ENCODE measurements around the gene MAP2K5.

MAP2K5 gene

GRCh38 chr15:67678993-67679392 lies 136.5 kb downstream of the MAP2K5 start:
- DNase-seq: no peak

- DNase-seq: peak; percentile 24
These were observed 138.1 kb downstream of the MAP2K5 start for GRCh38 chr15:67680641-67681040.

DNA sequence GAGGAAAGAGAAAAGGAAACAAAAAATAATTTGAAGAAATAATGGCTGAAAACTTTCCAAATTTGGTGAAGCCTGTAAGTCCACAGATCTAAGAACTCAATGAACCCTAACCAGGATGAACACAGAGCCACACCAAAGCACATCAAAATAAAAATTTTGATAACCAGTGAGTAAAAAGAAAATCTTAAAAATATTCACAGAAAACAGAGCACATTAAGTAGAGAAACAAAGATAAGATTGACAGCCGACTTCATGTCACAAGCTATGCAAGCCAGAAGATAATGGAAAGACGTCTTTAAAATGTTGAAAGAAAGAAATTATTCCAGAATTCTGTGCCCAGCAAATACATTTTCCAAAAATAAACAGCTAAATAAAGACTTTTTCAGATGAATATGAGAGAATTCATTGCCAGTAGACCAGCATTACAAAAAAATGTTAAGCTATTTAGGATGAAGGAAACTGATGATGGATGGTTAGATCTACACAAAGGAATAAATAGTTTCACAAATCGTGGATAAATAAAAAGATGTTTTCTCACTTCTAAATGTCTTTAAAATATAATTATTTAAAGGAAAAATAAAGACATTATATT lies 142.6 kb downstream of the MAP2K5 start:
- peak; percentile 52 for DNase-seq

DNA sequence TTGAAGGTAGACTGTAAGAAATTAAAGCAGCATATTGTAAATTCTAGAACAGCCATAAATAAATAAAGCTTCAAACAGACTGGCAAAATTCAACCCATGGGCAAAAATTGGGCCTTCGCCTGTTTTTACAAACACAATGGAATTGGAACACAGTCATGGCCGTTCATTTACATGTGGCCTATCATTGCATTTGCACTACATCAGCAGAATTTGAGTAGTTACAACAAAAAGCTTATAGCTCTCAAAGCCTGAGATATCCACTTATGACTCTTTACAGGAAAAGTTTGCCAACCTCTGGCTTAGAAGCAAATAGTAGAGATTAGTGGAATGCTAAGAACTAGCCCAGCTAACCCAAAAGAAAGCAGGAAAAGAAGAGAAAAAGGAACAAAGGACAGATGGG lies 143.2 kb downstream of the MAP2K5 start:
- no peak for DNase-seq

DNA sequence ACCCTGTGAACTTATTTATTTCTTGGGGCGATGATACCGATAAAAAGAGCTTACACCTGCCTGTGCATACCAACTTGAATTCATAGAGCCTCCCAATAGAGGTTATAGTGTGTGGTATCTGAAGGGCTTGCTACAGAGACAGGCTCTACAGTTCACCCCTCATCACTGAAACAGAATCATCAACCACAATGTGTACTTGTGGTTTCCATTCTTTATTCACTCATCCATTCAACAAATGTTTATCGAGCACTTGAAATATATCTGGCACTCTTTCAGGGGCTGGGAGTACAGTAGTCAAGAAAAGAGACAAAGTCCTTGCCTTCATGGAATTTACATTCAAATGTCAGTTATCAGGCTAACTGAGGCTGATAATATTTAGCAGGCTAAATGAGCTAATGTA lies 148.4 kb downstream of the MAP2K5 start:
- DNase-seq: peak; percentile 59

DNA sequence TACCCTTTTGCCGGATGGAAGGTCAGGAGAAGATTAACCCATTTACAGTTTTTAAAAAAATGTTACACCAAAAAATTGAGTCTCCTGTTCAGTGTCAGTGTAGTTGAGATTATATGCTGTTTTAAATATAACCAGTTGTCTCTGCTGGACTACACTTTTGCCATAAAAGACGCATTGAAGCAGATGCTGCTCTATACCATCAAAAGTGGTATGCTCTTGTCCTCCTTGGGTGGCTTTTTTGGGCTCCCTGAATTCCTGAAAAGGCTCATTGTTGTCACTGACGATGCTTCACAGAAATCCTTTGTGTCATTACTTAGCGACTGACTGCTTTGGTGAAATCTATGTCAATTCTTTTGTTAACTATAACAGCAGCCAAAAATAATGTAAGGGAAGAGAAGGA lies 148.9 kb downstream of the MAP2K5 start:
- DNase-seq: no peak

GRCh38 chr15:67692573-67692972 lies 150.1 kb downstream of the MAP2K5 start:
- DNase-seq: no peak

- DNase-seq: no peak
These were observed 153.6 kb downstream of the MAP2K5 start for GRCh38 chr15:67696087-67696486.

- no peak for DNase-seq
These were observed 157.5 kb downstream of the MAP2K5 start for GRCh38 chr15:67700023-67700422.

- no peak for DNase-seq
These were observed 159.2 kb downstream of the MAP2K5 start for GRCh38 chr15:67701669-67702068.

GRCh38 chr15:67707520-67708283 lies 165.2 kb downstream of the MAP2K5 start:
- DNase-seq: no peak

- DNase-seq: no peak
These were observed 166.0 kb downstream of the MAP2K5 start for GRCh38 chr15:67708500-67708899.

DNA sequence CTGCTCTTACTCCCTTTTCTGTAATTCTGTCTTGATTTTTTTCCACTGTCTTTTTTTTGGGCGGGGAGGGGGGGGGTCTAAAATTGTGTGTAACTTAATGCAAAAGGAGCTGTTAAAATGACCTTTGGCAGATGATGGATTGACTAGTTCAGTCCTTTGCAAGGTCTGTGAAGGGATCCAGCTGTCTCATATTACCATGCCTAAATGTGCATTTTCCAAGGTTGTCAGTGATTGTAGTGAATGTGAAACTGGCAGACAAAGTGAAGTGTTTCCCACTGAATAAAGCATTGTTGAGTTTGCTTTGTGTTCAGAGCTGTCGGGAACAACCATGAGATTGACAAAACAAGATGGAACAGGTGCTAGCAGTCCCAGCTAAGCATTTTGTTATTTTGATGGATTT lies 172.7 kb downstream of the MAP2K5 start:
- DNase-seq: no peak

GRCh38 chr15:67716171-67716570 lies 173.7 kb downstream of the MAP2K5 start:
- no peak for DNase-seq

GRCh38 chr15:67717776-67718175 lies 175.3 kb downstream of the MAP2K5 start:
- DNase-seq: no peak

GRCh38 chr15:67719330-67719959 lies 176.9 kb downstream of the MAP2K5 start:
- no peak for DNase-seq

GRCh38 chr15:67720556-67721175 lies 178.2 kb downstream of the MAP2K5 start:
- DNase-seq: no peak

DNA sequence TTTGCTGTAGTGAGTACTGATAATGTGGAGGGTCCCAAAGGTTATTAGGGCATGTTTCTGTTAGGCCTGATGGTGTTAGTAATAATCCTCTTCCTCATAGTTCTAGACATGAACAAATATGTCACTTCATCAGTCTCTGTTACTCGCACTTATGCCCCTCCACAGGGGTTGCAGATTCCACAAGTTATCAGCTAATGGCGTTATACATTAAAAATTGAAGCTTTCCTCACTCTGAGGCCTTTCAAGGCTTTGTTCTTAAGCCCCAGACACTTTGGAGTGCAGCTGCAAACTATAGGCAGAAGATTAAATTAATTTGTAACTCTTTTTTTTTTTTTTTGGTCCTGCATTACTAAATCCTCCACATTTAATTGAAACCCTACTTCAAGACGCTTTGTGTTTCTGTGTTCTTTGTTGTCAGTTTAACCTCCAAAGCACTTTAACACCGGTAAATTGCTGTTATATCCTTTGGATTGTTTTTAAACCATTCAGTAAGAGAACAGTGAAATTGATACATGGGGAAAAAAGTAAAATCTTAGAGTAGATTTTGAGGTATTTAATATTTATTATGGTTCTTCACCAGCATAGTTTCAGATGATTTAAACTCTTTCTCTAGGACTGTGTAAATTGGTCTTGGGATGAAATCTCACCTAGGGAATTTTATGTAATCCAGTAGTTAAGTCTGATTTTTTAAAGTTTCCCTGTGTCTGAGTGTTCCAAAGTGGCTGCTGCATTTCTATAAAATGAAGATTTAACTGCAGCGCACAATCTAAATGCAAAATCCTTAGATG lies 179.7 kb downstream of the MAP2K5 start:
- DNase-seq: no peak

GRCh38 chr15:67723294-67724024 lies 181.0 kb downstream of the MAP2K5 start:
- no peak for DNase-seq

- no peak for DNase-seq
These were observed 182.3 kb downstream of the MAP2K5 start for GRCh38 chr15:67724691-67725375.

GRCh38 chr15:67730135-67730534 lies 187.6 kb downstream of the MAP2K5 start:
- no peak for DNase-seq
